Measurements from ENCODE around the gene PTPRA. TPM values are rescaled to one million over a fixed set of nuclear protein-coding genes. Genes with fewer than 3 reads are reported as not detected.

The PTPRA gene
- total and polyA plus RNA-seq, 2 of the 13 experiments (the other 11 are each of a cell fraction or from before 2014, with no cell fraction given), result 47.2 to 127 TPM

GRCh38 chr20:2840138-2840966 lies 32.9 kb upstream of the PTPRA start, which contains the start of the genes PCED1A and VPS16 (continued):
- TF ChIP-seq PHF8 (CRISPR knock-in tag; IDR thresholded peaks at IDR 0.05) (peak; percentile 99), TIGD3 (CRISPR knock-in tag; IDR thresholded peaks at IDR 0.05; ENCODE audit: borderline replicate concordance) (peak; percentile 88), ELF4 (CRISPR knock-in tag; IDR thresholded peaks at IDR 0.05; ENCODE audit: borderline replicate concordance) (peak; percentile 89), XRCC5 (optimal IDR thresholded peaks at IDR 0.05; ENCODE audit: low read length) (no peak), RFX3 (CRISPR knock-in tag; IDR thresholded peaks at IDR 0.05) (no peak), NFATC3 (CRISPR knock-in tag; IDR thresholded peaks at IDR 0.05) (no peak), HOXA5 (CRISPR knock-in tag; IDR thresholded peaks at IDR 0.05) (peak; percentile 97), SP1 (IDR thresholded peaks at IDR 0.05) (no peak), SP1 (CRISPR knock-in tag; IDR thresholded peaks at IDR 0.05) (peak; percentile 59; the same call in 1 of the 2 replicates), CAMTA2 (CRISPR knock-in tag; IDR thresholded peaks at IDR 0.05; ENCODE audit: borderline replicate concordance) (peak; percentile 96; the same call in 1 of the 2 replicates), HHEX (CRISPR knock-in tag; IDR thresholded peaks at IDR 0.05) (0 out of 2 replicates have a peak, but pooled peaks have one; percentile 10), MBD4 (IDR thresholded peaks at IDR 0.05; ENCODE audit: borderline replicate concordance, low read length) (no peak), KMT2B (CRISPR knock-in tag; IDR thresholded peaks at IDR 0.05) (peak; percentile 97), MYC (CRISPR knock-in tag; IDR thresholded peaks at IDR 0.05; ENCODE audit: borderline replicate concordance) (peak; percentile 98), MAF1 (CRISPR knock-in tag; IDR thresholded peaks at IDR 0.05; ENCODE audit: borderline replicate concordance) (peak; percentile 93), ZNF577 (CRISPR knock-in tag; IDR thresholded peaks at IDR 0.05; ENCODE audit: borderline replicate concordance, low read depth) (peak; percentile 63; the same call in 1 of the 2 replicates), NFIC (IDR thresholded peaks at IDR 0.05; ENCODE audit: low read length) (0 out of 2 replicates have a peak, but pooled peaks have one; percentile 44), FUBP1 (CRISPR knock-in tag; IDR thresholded peaks at IDR 0.05; ENCODE audit: borderline replicate concordance) (no peak), ZBTB44 (CRISPR knock-in tag; IDR thresholded peaks at IDR 0.05) (peak; percentile 87), PAX8 (CRISPR knock-in tag; IDR thresholded peaks at IDR 0.05; ENCODE audit: borderline replicate concordance) (peak; percentile 91; the same call in 1 of the 2 replicates), ZFP36L2 (CRISPR knock-in tag; IDR thresholded peaks at IDR 0.05) (0 out of 2 replicates have a peak, but pooled peaks have one; percentile 76), ZNF362 (CRISPR knock-in tag; IDR thresholded peaks at IDR 0.05; ENCODE audit: borderline replicate concordance) (peak; percentile 55; the same call in 1 of the 2 replicates), ZNF414 (CRISPR knock-in tag; IDR thresholded peaks at IDR 0.05) (peak; percentile 98), POLR2AphosphoS5 (IDR thresholded peaks at IDR 0.05; ENCODE audit: low read depth, low read length) (peak; percentile 89)
